Measurements from ENCODE around the gene GTF2H2.
"Not testable (repeated sequence)": the region's sequence is repeated elsewhere in the genome, so short reads cannot be mapped to it uniquely, and the experiment has no call there.

The GTF2H2 gene

GRCh38 chr5:71067262-71067928, at the start of gene GTF2H2:
Gene GTF2H2, minus strand, starts transcription at chr5:71067676. Its CDS starts 4,913 bp downstream, at chr5:71062763.
- not testable (repeated sequence) for DNase-seq (ENCODE audit: low read depth in 2 of 2)

DNA sequence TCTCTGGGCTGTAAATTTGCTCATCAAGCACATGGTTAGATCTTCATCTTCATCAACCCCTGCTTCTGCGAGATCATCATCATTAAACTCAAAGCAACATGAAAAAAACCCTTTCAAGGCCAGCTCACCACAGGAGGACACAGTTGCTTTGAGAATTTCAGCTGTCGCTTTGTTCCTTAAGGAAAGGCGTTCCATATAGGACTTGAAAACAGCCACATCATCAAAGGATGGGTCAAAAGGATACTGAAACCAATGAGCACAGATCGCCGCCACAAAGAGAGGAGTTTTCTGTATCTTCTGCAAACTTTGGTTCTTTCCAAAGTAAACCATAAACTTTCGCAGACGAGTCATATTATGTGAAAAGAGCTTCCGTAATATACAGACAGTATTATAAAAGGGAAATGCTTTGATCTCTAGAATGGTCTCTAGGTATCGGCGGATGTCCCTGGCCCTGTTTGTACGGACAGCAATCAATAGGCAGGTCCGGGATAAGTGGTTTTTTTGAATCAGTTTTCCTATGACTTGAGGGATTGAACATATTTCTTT, 42.3 kb upstream of the GTF2H2 start:
- not testable (repeated sequence) for DNase-seq (ENCODE audit: low read depth in 2 of 2)

DNA sequence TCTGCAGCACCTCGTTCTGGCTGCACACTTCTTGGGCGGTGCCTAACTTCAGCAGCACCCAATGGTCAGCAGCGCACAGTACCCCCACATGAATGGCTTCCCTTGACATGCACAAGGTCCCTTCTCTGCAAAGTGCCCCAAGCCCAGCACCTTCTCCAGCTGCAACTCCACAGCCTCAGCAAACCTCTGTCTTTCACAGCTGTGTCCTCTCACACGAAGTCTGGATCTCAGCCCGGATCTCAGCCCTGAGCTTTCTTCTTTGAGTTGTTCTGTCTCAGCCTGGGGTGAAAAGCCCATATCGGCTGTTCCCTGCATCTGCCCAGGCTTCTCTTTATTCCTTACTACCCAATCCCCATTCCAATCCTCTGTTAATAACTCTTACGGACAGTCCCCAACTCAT, 32.5 kb upstream of the GTF2H2 start:
- DNase-seq (ENCODE audit: low read depth in 2 of 2), result not testable (repeated sequence)

DNA sequence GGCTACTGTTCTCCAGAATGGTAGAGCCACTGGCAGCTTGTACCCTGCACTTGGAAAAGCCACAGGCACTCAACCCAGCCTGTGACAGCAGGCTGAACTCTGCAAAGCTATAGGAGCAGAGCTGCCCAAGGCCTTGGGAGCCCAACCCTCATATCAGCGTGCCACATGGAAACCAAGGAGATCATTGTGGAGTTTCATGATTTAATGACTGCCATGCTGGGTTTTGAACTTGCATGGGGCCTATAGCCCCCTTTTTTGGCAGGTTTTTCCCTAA, 30.4 kb upstream of the GTF2H2 start:
- not testable (repeated sequence) for DNase-seq (ENCODE audit: low read depth in 2 of 2)

GRCh38 chr5:71097173-71097929, 29.9 kb upstream of the GTF2H2 start:
- not testable (repeated sequence) for DNase-seq (ENCODE audit: low read depth in 2 of 2)

GRCh38 chr5:71089773-71090172, 22.3 kb upstream of the GTF2H2 start:
- not testable (repeated sequence) for DNase-seq (ENCODE audit: low read depth in 2 of 2)

DNA sequence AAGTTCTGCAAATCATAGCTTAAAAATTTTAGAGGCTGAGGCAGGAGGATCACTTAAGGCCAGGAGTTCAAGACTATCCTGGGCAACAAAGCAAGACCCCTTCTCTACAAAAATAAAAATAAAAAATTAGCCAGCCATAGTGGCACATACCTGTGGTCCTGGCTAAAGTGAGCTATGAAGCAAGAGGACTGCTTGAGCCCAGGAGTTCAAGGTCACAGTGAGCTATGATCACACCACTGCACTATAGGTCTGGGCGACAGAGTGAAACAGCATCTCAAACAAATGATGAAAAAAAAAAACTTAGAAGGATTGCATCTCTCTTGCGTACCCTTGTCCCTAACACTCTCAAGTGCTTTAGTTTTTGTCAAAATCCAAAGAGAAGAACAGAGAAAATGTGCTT, 21.3 kb upstream of the GTF2H2 start:
- DNase-seq (ENCODE audit: low read depth in 2 of 2), result not testable (repeated sequence)

GRCh38 chr5:71086145-71086544, 18.7 kb upstream of the GTF2H2 start:
- not testable (repeated sequence) for DNase-seq (ENCODE audit: low read depth in 2 of 2)

- DNase-seq (ENCODE audit: low read depth in 2 of 2), result not testable (repeated sequence)
Observed at GRCh38 chr5:71084280-71085063, 17.0 kb upstream of the GTF2H2 start.

DNA sequence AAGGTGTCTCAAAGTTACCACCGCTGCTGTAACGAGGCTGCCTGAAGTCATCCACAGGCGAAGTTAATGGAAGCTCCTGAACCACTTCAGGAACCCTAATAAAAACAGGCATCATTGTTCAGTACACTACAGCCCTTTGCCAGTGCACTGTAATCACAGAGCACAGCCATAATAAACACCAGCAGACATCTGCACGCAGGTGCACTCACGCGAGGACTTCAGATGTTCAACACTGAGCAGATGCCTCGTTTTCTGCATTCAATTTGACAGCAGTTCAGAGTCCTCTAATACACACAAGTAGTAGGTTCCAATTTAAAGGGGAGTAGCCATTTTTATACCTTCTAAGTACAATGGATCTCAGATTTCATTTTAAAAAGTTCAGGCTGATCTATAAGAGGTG, 15.4 kb upstream of the GTF2H2 start:
- not testable (repeated sequence) for DNase-seq (ENCODE audit: low read depth in 2 of 2)

DNA sequence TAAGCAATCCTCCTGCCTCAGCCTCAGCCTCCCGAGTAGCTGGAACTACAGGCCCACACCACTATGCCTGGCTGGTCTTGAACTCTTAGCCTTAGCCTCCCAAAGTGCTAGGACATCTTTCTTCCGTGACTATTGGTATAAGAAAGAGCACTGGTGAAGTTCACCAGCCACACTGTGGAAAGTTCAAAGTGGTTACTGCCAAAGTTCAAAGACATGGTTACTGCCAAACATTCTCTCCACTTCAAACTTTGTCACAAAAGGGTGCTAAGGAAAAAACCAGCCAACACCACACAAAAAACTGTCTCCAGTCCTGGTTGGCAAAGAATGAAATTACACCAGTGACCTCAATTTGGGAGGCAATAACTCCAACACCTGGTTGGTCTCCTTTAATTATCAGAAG, 14.9 kb upstream of the GTF2H2 start:
- DNase-seq (ENCODE audit: low read depth in 2 of 2), result not testable (repeated sequence)

DNA sequence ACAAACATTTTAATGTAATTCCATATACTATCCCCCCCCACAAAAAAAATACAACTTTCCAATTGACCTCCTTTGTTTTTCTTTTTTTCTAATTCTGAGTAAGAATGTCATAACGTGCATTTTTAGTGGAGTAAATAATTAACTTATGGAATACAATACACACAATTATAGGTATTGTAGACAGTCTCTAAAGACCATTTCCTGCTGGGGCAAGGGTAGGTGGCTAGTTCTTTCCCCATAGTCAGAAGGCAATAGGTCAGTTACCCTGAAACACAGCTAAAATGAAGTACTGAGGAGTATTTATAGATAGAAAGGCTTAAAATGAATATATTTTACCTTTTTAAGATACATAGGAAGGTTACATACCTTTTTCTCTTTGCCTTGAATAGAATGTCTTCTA, 6.2 kb downstream of the GTF2H2 start:
- DNase-seq (ENCODE audit: low read depth in 2 of 2), result not testable (repeated sequence)

- not testable (repeated sequence) for DNase-seq (ENCODE audit: low read depth in 2 of 2)
Observed at GRCh38 chr5:71059426-71059825, 8.1 kb downstream of the GTF2H2 start.

- not testable (repeated sequence) for DNase-seq (ENCODE audit: low read depth in 2 of 2)
Observed at GRCh38 chr5:71044808-71045207, 22.7 kb downstream of the GTF2H2 start.

GRCh38 chr5:71044128-71044527, 23.3 kb downstream of the GTF2H2 start:
- not testable (repeated sequence) for DNase-seq (ENCODE audit: low read depth in 2 of 2)

- not testable (repeated sequence) for DNase-seq (ENCODE audit: low read depth in 2 of 2)
Observed at GRCh38 chr5:71031046-71031776, 36.3 kb downstream of the GTF2H2 start.

DNA sequence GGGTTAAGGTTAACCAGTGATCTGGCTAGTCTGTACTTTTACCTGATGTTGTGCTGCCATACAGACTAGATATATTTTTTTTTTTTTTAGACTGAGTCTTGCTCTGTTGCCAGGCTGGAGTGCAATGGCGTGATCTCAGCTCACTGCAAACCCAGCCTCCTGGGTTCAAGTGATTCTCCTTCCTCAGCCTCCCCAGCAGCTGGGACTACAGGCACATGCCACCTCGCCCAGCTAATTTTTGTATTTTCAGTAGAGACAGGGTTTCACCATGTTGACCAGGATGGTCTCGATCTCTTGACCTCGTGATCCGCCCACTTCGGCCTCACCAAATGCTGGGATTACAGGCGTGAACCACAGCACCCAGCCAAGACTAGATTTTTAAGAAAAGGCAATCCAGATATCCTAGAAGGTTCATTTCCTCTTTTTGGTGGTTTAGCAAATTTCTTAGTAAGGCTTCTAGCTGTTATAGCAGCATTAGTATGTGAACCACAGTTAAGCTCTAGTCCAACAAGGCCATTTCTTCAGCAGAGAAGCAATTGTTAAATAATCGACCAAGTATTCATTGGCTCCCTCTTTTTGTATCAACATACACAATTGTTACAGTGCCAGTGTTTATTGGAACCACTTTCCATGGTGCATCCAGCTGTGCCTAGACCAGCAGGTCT, 42.1 kb downstream of the GTF2H2 start, which contains the start of gene NAIP:
TSS of gene NAIP (minus strand) at position 51 of the 665 bp plus-strand sequence. CDS start 12,424 bp downstream, outside the sequence.
- DNase-seq (ENCODE audit: low read depth in 2 of 2), result not testable (repeated sequence)

- not testable (repeated sequence) for DNase-seq (ENCODE audit: low read depth in 2 of 2)
Observed at GRCh38 chr5:71020643-71021042, 46.8 kb downstream of the GTF2H2 start.

DNA sequence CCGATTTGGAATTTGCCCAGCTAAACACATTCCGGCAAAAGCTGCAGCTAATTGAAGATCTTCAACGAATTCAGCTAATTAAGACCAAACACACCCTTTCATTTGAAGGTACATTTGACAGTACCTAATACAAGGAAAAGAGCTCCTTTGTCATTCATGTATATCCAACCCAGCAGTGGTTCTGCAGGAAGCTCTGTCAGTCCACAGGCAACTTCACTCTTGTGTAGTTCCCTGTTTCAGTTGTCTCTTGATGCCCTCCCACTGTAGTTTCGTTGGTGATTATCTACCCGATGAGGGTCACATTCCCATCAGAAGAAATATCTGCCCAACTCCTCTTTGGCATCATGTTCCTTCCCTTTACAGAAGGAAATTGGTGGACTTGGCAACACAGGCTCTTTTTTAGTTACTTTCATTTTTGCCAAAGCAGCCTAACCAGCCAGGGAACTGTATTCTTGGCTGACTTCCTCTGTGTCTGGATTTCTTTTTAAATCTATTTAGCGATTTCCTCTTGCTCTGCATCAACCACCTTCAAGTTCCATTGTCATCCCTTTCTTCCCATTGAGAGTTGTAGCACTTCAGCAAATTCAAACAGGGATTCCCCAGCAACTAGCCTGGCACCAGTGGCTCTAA, 49.0 kb downstream of the GTF2H2 start:
- DNase-seq (ENCODE audit: low read depth in 2 of 2), result not testable (repeated sequence)

- DNase-seq (ENCODE audit: low read depth in 2 of 2), result no peak
Observed at GRCh38 chr5:71014176-71014575, 53.3 kb downstream of the GTF2H2 start.

Measured in activated CD4-positive, alpha-beta T cell treated with anti-CD3 and anti-CD28 coated beads for 24 hours (primary cell).